WERI-Rb-1 (cell line): ENCODE results near the gene ARMC5.

Experiments used
- DNase-seq: peaks from one replicate; pipeline ENCODE4 v3.0.0-alpha.2; 2020
- H3K27ac ChIP-seq: fragments of 250-450 bp; sonication (Bioruptor Pico); 2 replicates; pipeline ENCODE4 v1.5.1; 2020; ENCODE audit warnings: mild to moderate bottlenecking, moderate library complexity
- H3K27me3 ChIP-seq: fragments of 250-450 bp; sonication (Bioruptor Pico); 2 replicates; pipeline ENCODE4 v1.5.1; 2021; ENCODE audit warnings: mild to moderate bottlenecking, low read depth, moderate library complexity; ENCODE audit not compliant: insufficient read depth, severe bottlenecking
- H3K36me3 ChIP-seq: fragments of 250-450 bp; sonication (Bioruptor Pico); 2 replicates; pipeline ENCODE4 v1.5.1; 2020; ENCODE audit warnings: mild to moderate bottlenecking, moderate library complexity
- H3K4me3 ChIP-seq: 2 replicates; pipeline ENCODE4 v1.5.1; 2011; ENCODE audit warnings: low read depth, mild to moderate bottlenecking, control low read depth, low read length
- H3K9me3 ChIP-seq: fragments of 250-450 bp; sonication (Bioruptor Pico); 2 replicates; pipeline ENCODE4 v1.5.1; 2021; ENCODE audit warnings: mild to moderate bottlenecking, moderate library complexity; ENCODE audit not compliant: severe bottlenecking
- CTCF ChIP-seq: IDR thresholded peaks from 2 replicates; pipeline ENCODE4 v1.5.1; 2011; ENCODE audit warnings: low read depth, mild to moderate bottlenecking, control low read depth, inconsistent platforms, low read length

ARMC5 gene

GRCh38 chr16:31461921-31462804 lies 2.9 kb downstream of the ARMC5 start:
- Histone ChIP-seq H3K9me3 (no peaks in the 10 kb centered on the region), H3K27ac (no peak overlapping the region), H3K4me3 (no peak overlapping the region), H3K27me3 (no peaks in the 10 kb centered on the region), H3K36me3 (peaks cover 26% of the 10 kb centered on the region)
- no peak for TF ChIP-seq CTCF
- no peak for DNase-seq

DNA sequence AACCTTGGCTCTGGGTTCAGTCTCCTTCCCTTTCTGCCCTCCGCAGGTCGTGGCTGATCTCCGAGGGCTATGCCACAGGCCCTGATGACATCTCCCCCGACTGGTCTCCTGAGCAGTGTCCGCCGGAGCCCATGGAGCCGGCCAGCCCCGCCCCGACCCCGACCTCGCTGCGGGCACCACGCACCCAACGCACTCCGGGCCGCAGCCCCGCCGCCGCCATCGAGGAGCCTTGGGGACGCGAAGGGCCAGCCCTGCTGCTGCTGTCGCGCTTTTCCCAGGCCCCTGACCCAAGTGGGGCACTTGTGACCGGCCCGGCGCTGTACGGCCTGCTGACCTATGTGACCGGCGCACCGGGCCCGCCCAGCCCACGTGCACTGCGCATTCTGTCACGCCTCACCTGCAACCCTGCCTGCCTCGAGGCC lies 5.1 kb downstream of the ARMC5 start:
- Histone ChIP-seq H3K27ac (no peak overlapping the region), H3K36me3 (peaks cover 20% of the 10 kb centered on the region), H3K9me3 (no peaks in the 10 kb centered on the region), H3K4me3 (no peak overlapping the region), H3K27me3 (no peaks in the 10 kb centered on the region)
- no peak for TF ChIP-seq CTCF
- DNase-seq: no peak

DNA sequence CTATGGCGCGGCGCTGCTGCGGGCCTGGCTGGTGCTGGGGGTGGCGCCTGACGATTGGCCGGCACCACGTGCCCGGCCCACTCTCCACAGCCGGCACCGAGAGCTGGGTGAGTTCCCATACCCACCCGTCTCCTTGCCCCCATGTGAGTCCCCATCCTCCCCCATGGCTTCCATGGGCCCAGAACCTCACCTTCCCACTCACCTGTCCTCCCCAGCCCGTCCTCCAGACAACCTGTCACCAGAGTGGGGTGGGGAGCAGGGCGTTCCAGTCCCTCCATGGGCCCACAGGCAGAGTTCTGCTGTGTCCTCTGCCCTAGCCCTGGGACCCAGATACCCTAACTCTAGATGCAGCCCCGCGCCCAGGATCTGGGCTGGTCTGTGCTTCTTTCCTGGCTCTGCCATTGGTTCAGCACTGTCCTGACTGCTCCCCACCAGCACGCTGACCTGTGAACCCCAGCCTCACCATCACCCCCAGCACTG lies 5.5 kb downstream of the ARMC5 start:
- H3K4me3 ChIP-seq: no peak overlapping the region
- no peak for TF ChIP-seq CTCF
- no peaks in the 10 kb centered on the region for H3K9me3 ChIP-seq
- DNase-seq: no peak
- H3K27ac ChIP-seq: no peak overlapping the region
- H3K27me3 ChIP-seq: no peaks in the 10 kb centered on the region
- H3K36me3 ChIP-seq: peaks cover 20% of the 10 kb centered on the region

GRCh38 chr16:31465788-31466370 lies 6.6 kb downstream of the ARMC5 start:
- Histone ChIP-seq H3K4me3 (no peak overlapping the region), H3K36me3 (peaks cover 20% of the 10 kb centered on the region), H3K9me3 (no peaks in the 10 kb centered on the region), H3K27ac (no peak overlapping the region), H3K27me3 (no peaks in the 10 kb centered on the region)
- DNase-seq: no peak
- TF ChIP-seq CTCF: no peak

DNA sequence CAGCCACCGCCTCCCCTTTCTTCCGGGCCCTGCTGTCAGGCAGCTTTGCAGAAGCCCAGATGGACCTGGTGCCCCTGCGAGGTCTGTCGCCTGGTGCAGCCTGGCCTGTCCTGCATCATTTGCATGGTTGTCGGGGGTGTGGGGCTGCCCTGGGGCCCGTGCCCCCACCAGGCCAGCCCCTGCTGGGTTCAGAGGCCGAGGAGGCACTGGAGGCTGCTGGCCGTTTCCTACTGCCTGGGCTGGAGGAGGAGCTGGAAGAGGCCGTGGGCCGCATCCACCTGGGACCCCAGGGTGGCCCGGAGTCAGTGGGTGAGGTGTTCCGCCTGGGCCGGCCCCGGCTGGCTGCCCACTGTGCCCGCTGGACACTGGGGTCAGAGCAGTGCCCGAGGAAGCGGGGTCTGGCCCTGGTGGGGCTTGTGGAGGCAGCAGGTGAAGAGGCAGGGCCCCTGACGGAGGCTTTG lies 7.1 kb downstream of the ARMC5 start:
- Histone ChIP-seq H3K4me3 (no peak overlapping the region), H3K36me3 (peaks cover 20% of the 10 kb centered on the region), H3K27me3 (no peaks in the 10 kb centered on the region), H3K9me3 (no peaks in the 10 kb centered on the region), H3K27ac (no peak overlapping the region)
- no peak for TF ChIP-seq CTCF
- DNase-seq: no peak
